Measurements from ENCODE around the gene GMDS.
A peak's percentile ranks its signal among the peaks of the same experiment; 100 is the strongest.

Gene GMDS

DNA sequence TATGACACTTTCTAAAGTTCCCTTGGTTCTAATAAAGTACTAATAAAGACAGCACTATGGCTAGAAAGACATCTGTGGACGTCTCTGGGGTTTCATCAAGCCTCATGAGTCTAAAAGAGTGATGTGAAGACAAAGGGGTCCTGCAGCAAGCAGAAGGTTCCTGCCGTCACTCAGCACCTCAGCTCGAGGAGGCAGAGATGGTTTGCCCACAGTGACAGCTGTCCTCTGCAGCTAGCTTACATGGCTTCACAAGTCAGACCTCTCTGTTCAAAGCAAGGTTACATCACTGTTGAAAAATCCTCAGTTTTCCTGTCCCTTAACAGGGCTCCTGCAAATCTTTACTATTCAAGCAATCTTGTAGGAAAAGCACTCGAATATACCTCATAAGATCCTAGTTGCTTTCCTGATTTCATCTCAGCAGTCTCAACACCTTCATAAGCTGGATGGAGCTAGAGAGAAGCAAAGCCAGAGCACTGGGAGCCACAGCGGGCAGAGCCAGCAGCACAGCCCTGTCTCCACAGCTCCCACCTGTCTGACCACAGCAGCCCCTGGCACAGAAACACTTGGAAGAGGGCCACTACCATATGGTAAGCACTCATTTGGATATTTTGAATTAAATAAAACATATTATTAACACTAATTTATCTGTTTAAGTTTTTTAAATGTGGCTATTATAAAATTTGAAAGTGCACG is 202.3 kb downstream of the GMDS start:
- Mint-ChIP-seq H3K27ac (ENCODE audit: low read depth) (no peak overlapping the region), H3K36me3 (ENCODE audit: insufficient read depth) (no peaks in the 10 kb centered on the region), H3K9me3 (peaks cover 4% of the 10 kb centered on the region), H3K4me3 (no peak overlapping the region), H3K27me3 (no peaks in the 10 kb centered on the region), H3K4me1 (peaks cover 8% of the 10 kb centered on the region)
- no peak for DNase-seq (ENCODE audit: low spot score in 2 of 2)
- ATAC-seq (replicated peaks; ENCODE audit: extremely low read depth, poor library complexity, severe bottlenecking) = no peak

DNA sequence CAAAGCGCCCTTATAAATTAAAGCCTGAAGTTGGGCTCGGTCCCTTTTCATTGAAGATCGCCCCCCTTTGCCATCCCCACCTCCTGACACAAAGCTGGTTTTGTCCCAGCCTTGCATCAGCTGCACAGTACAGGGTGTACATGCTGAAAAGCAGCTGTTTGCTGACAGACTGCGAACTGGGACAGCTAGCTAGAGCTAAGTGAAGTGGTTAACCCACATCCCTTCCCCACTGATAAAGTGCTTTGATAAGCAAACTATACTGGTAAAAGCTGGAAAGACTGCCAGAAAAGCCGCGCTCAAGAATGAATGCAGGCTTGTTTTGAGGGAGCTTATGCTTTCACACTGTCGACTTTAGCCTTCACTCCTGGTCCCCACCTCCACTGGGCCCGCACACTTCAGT is 207.3 kb downstream of the GMDS start:
- no peaks in the 10 kb centered on the region for H3K9me3 Mint-ChIP-seq
- H3K27ac Mint-ChIP-seq (ENCODE audit: low read depth) = no peak overlapping the region
- no peaks in the 10 kb centered on the region for H3K27me3 Mint-ChIP-seq
- peaks cover 17% of the 10 kb centered on the region for H3K4me1 Mint-ChIP-seq
- no peaks in the 10 kb centered on the region for H3K36me3 Mint-ChIP-seq (ENCODE audit: insufficient read depth)
- H3K4me3 Mint-ChIP-seq = peak overlapping the region; percentile 14
- DNase-seq (ENCODE audit: low spot score in 2 of 2) = no peak
- peak; percentile 75 for ATAC-seq (replicated peaks; ENCODE audit: extremely low read depth, poor library complexity, severe bottlenecking)

DNA sequence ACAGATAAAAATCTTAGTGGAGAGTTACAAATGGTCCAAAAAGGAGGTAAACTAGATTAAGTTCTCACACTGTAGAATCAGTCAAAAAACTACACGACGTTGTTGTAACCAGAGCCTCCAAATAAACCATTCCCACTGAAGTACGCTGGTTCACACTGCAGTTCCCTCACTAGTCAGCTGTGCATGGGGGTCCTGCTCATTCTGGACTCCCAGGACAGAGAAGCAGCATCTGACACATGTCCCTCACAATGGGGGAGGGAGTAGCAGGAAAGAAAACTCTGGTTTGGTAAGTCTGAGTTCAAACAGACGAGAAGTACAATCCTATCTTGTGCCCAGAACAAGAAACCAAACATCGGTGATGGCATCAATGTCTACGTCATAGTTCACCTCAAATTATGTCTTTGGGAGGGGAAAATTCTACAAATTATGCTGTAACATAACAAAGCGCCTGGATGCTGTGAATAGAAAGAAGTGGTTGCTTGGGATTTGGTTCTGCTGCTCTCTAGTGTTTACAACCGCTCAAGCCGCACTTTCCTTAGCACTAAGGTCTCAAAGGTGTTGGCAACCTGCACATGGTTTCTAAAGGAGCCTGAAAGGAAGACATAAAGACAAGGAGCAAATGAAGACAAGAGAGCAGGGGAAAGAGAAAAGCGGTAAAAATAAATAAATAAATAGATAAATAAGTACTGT is 208.0 kb downstream of the GMDS start:
- no peaks in the 10 kb centered on the region for H3K9me3 Mint-ChIP-seq
- DNase-seq (ENCODE audit: low spot score in 2 of 2) (no peak), ATAC-seq (replicated peaks; ENCODE audit: extremely low read depth, poor library complexity, severe bottlenecking) (no peak)
- no peak overlapping the region for H3K27ac Mint-ChIP-seq (ENCODE audit: low read depth)
- H3K27me3 Mint-ChIP-seq = no peaks in the 10 kb centered on the region
- H3K4me3 Mint-ChIP-seq = no peak overlapping the region
- H3K4me1 Mint-ChIP-seq = peaks cover 17% of the 10 kb centered on the region
- H3K36me3 Mint-ChIP-seq (ENCODE audit: insufficient read depth) = no peaks in the 10 kb centered on the region

DNA sequence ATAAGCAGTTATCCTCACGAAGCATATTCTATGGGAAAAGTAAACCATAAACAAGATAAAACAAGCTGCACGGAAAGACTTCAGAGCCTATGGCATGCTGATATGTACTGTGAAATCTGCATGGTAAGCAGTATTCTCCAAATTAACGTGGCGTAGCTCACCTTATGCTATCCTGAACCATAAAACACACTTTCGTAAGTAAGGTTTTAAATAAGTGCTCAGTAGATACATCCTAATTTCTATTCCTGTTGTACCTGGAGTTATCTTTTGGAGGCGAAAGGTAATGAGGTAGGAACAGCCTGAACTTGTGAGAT is 208.7 kb downstream of the GMDS start:
- no peak for DNase-seq (ENCODE audit: low spot score in 2 of 2)
- Mint-ChIP-seq H3K9me3 (no peaks in the 10 kb centered on the region), H3K4me1 (peaks cover 17% of the 10 kb centered on the region), H3K36me3 (ENCODE audit: insufficient read depth) (no peaks in the 10 kb centered on the region), H3K27me3 (no peaks in the 10 kb centered on the region), H3K4me3 (no peak overlapping the region), H3K27ac (ENCODE audit: low read depth) (no peak overlapping the region)
- ATAC-seq (replicated peaks; ENCODE audit: extremely low read depth, poor library complexity, severe bottlenecking) = no peak

GRCh38 chr6:2035826-2036709 is 209.3 kb downstream of the GMDS start:
- no peak overlapping the region for H3K27ac Mint-ChIP-seq (ENCODE audit: low read depth)
- no peaks in the 10 kb centered on the region for H3K9me3 Mint-ChIP-seq
- no peaks in the 10 kb centered on the region for H3K36me3 Mint-ChIP-seq (ENCODE audit: insufficient read depth)
- H3K4me1 Mint-ChIP-seq = peaks cover 17% of the 10 kb centered on the region
- no peak for DNase-seq (ENCODE audit: low spot score in 2 of 2)
- H3K4me3 Mint-ChIP-seq = no peak overlapping the region
- H3K27me3 Mint-ChIP-seq = no peaks in the 10 kb centered on the region
- no peak for ATAC-seq (replicated peaks; ENCODE audit: extremely low read depth, poor library complexity, severe bottlenecking)

- Mint-ChIP-seq H3K27me3 (no peaks in the 10 kb centered on the region), H3K27ac (ENCODE audit: low read depth) (no peak overlapping the region), H3K9me3 (no peaks in the 10 kb centered on the region), H3K4me1 (peaks cover 17% of the 10 kb centered on the region), H3K36me3 (ENCODE audit: insufficient read depth) (no peaks in the 10 kb centered on the region), H3K4me3 (no peak overlapping the region)
- ATAC-seq (replicated peaks; ENCODE audit: extremely low read depth, poor library complexity, severe bottlenecking) = no peak
- no peak for DNase-seq (ENCODE audit: low spot score in 2 of 2)
These were observed 210.4 kb downstream of the GMDS start for GRCh38 chr6:2035046-2035445.

- Mint-ChIP-seq H3K27me3 (no peaks in the 10 kb centered on the region), H3K4me1 (peaks cover 17% of the 10 kb centered on the region), H3K36me3 (ENCODE audit: insufficient read depth) (no peaks in the 10 kb centered on the region), H3K9me3 (no peaks in the 10 kb centered on the region), H3K27ac (ENCODE audit: low read depth) (no peak overlapping the region), H3K4me3 (no peak overlapping the region)
- DNase-seq (ENCODE audit: low spot score in 2 of 2) (no peak), ATAC-seq (replicated peaks; ENCODE audit: extremely low read depth, poor library complexity, severe bottlenecking) (no peak)
These were observed 211.1 kb downstream of the GMDS start for GRCh38 chr6:2034256-2034655.

- DNase-seq (ENCODE audit: low spot score in 2 of 2) = no peak
- H3K4me1 Mint-ChIP-seq = peaks cover 14% of the 10 kb centered on the region
- no peak overlapping the region for H3K4me3 Mint-ChIP-seq
- H3K36me3 Mint-ChIP-seq (ENCODE audit: insufficient read depth) = no peaks in the 10 kb centered on the region
- H3K27me3 Mint-ChIP-seq = no peaks in the 10 kb centered on the region
- H3K9me3 Mint-ChIP-seq = no peaks in the 10 kb centered on the region
- H3K27ac Mint-ChIP-seq (ENCODE audit: low read depth) = no peak overlapping the region
- no peak for ATAC-seq (replicated peaks; ENCODE audit: extremely low read depth, poor library complexity, severe bottlenecking)
These were observed 211.9 kb downstream of the GMDS start for GRCh38 chr6:2033544-2033943.

DNA sequence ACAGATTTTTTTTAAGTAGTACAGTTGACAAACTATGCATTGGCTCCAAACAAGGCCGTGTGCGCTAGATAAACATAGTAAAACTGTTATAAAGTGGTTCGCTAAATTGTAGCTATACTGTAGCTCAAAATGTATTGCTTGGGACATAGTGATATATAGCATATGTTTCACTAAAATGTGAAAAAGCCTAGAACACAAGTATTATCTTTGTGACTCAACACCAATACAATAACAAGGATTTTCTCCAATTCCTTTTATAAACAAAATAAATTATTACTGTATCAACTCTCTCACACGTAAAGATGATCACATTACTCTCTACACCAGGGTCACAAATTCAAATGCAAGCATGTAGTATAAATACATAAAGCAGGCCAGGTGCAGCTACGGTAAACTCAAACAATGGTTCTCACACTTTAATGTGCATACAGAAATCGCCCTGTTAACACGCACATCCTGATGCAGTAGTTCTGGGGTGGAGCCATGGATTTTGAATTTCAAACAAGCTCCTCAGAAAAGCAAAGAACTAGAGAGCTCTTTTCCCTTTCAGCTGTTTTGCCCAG is 214.6 kb downstream of the GMDS start:
- Mint-ChIP-seq H3K9me3 (no peaks in the 10 kb centered on the region), H3K4me1 (no peaks in the 10 kb centered on the region), H3K36me3 (ENCODE audit: insufficient read depth) (peaks cover 3% of the 10 kb centered on the region), H3K4me3 (no peak overlapping the region), H3K27me3 (no peaks in the 10 kb centered on the region), H3K27ac (ENCODE audit: low read depth) (no peak overlapping the region)
- ATAC-seq (replicated peaks; ENCODE audit: extremely low read depth, poor library complexity, severe bottlenecking) = no peak
- no peak for DNase-seq (ENCODE audit: low spot score in 2 of 2)

DNA sequence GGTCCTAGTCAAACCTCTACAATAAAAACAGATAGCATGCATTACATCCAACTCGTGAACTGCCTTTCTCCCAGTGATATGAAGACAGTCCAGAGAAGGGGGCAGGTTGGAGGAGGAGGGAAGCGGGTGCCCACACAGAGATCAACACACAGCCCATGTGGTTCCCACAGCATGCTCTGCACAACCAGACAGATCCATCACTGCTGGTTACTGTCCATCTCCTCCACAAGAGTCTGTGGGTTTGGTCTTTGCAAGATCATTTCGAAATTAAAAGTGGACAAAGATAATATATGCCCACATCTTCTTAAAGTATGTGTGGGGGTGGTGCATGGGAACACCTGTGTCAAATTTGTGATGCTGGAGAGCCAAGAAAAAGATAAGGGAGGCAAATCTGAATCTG is 215.5 kb downstream of the GMDS start:
- no peak for DNase-seq (ENCODE audit: low spot score in 2 of 2)
- no peaks in the 10 kb centered on the region for H3K4me1 Mint-ChIP-seq
- no peaks in the 10 kb centered on the region for H3K27me3 Mint-ChIP-seq
- no peak overlapping the region for H3K27ac Mint-ChIP-seq (ENCODE audit: low read depth)
- no peak for ATAC-seq (replicated peaks; ENCODE audit: extremely low read depth, poor library complexity, severe bottlenecking)
- H3K9me3 Mint-ChIP-seq = no peaks in the 10 kb centered on the region
- H3K4me3 Mint-ChIP-seq = no peak overlapping the region
- H3K36me3 Mint-ChIP-seq (ENCODE audit: insufficient read depth) = peaks cover 3% of the 10 kb centered on the region

- ATAC-seq (replicated peaks; ENCODE audit: extremely low read depth, poor library complexity, severe bottlenecking) (no peak), DNase-seq (ENCODE audit: low spot score in 2 of 2) (no peak)
- Mint-ChIP-seq H3K27me3 (no peaks in the 10 kb centered on the region), H3K27ac (ENCODE audit: low read depth) (no peak overlapping the region), H3K9me3 (no peaks in the 10 kb centered on the region), H3K4me1 (no peaks in the 10 kb centered on the region), H3K36me3 (ENCODE audit: insufficient read depth) (peaks cover 3% of the 10 kb centered on the region), H3K4me3 (no peak overlapping the region)
These were observed 216.1 kb downstream of the GMDS start for GRCh38 chr6:2029130-2029794.

- ATAC-seq (replicated peaks; ENCODE audit: extremely low read depth, poor library complexity, severe bottlenecking) (no peak), DNase-seq (ENCODE audit: low spot score in 2 of 2) (no peak)
- H3K27ac Mint-ChIP-seq (ENCODE audit: low read depth) = no peak overlapping the region
- no peaks in the 10 kb centered on the region for H3K27me3 Mint-ChIP-seq
- H3K9me3 Mint-ChIP-seq = no peaks in the 10 kb centered on the region
- H3K4me1 Mint-ChIP-seq = peaks cover 3% of the 10 kb centered on the region
- no peak overlapping the region for H3K4me3 Mint-ChIP-seq
- peaks cover 3% of the 10 kb centered on the region for H3K36me3 Mint-ChIP-seq (ENCODE audit: insufficient read depth)
These were observed 216.9 kb downstream of the GMDS start for GRCh38 chr6:2028457-2029038.
